Measurements from ENCODE around the gene EIF4B. TPM values are rescaled to one million over a fixed set of nuclear protein-coding genes. Genes with fewer than 3 reads are reported as not detected.
A peak's percentile ranks its signal among the peaks of the same experiment; 100 is the strongest.
"Not testable (repeated sequence)": the region's sequence is repeated elsewhere in the genome, so short reads cannot be mapped to it uniquely, and the experiment has no call there.

The EIF4B gene
- total and polyA plus RNA-seq, 9 of the 15 experiments (the other 6 are each of a cell fraction or from before 2014, with no cell fraction given) = 138 to 669 (median 552) TPM

GRCh38 chr12:52992240-52992639 is 14.0 kb upstream of the EIF4B start:
- H3K4me3 ChIP-seq; BruUV-seq (replicated peaks); H4K20me1 ChIP-seq (replicated peaks; ENCODE audit: control insufficient read depth, insufficient read depth, low read length); DNase-seq (ENCODE audit: extremely low read depth in 1 of 4, low spot score in 3 of 4); H3K9me1 ChIP-seq (ENCODE audit: control insufficient read depth, insufficient read depth, low read length); intact Hi-C loops (cut with micrococcal nuclease); in situ Hi-C loops (cut with MboI); ATAC-seq; H3K79me2 ChIP-seq (ENCODE audit: control insufficient read depth, insufficient read depth, low read length); CTCF ChIA-PET (ENCODE audit: low intra/inter-chr PET ratio); H3K27me3 ChIP-seq (ENCODE audit: control insufficient read depth in 2 of 2, insufficient read depth in 2 of 2, low read length in 2 of 2); FAIRE-seq; H3K36me3 ChIP-seq (ENCODE audit: control insufficient read depth, insufficient read depth, low read length); H3K9me3 ChIP-seq (replicated peaks; ENCODE audit: control insufficient read depth, insufficient read depth, low read depth, low read length): not testable (repeated sequence)
- H3K27ac ChIP-seq (ENCODE audit: extremely low read depth, low read depth, low read length) = peak overlapping the region; percentile 87; the same call in 2 of the 3 replicates
- peak; percentile 44; the same call in 1 of the 2 replicates for TF ChIP-seq ZNF316 (IDR thresholded peaks at IDR 0.05)
- peaks cover 0 to 18% of the 10 kb centered on the region in 2 experiments; a peak in 3 of 5 replicates for H3K4me1 ChIP-seq (replicated peaks in 1 of 2; ENCODE audit: control insufficient read depth in 2 of 2, insufficient read depth in 2 of 2, low read length in 2 of 2)
- H3K4me2 ChIP-seq (ENCODE audit: insufficient read depth, low read length) = peak overlapping the region; percentile 70
- POLR2A ChIA-PET = interaction anchor here (1.4 to 1.5 kb wide), 3 partner anchors 14 to 112 kb away, joined by 3 to 10 read pairs (median 8); partner anchors contain the start of gene EIF4B
- 79% methylated on average over 5 of the region's 5 CpGs for WGBS (ENCODE audit: insufficient coverage, low coverage, missing lambda C conversion rate)
- peak overlapping the region; percentile 99; the same call in 1 of the 2 replicates for H2AFZ ChIP-seq (ENCODE audit: low read depth, low read length)
- peak overlapping the region in 1 of 2 experiments; percentile 66; a peak in 2 of 4 replicates for H3K9ac ChIP-seq (ENCODE audit: insufficient read depth in 1 of 2, low read depth in 2 of 2, low read length in 2 of 2)

DNA sequence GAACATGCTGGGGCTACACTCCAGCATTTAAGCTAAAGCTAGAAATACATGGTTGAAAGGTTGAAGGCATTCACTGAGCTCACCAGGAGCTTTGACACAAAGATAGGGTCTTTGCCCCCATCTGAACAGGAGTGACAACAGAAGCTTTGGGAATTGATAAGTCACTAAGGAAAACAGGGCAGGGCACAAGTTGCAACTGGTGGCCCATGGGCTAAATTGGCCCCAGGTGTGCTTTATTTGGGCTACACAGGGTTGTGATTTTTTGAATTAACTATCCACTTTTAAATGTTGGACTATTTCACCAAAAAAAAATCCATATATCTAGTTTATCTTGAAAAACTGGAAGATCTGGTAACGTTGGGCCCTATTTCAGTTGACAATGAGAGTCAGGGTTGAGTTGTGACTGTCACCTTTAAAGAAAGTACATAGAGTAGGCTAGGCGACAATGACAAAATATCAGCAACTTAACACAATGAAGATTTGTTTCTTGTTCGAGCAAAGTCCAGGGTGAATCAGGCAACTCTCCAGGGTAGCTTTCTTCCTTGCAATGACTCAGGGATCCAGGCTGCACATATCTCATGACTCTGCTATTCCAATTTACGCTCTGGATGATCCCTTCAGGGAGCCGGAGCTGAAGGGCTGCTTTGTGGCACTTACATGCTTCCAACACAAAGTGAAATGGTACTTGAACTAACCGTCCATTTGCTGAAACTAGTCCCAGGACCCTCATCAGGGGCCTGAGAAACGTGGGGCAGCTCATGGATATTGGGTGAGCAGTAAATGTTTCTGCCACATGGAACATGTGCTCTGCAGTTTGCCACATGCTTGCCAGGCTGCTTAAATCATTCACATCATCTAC is 13.3 kb upstream of the EIF4B start:
- FAIRE-seq (peak; percentile 91), DNase-seq (ENCODE audit: extremely low read depth in 1 of 4, low spot score in 3 of 4) (peak; percentile 63 to 75 (median 68)), ATAC-seq (peak; percentile 90)
- POLR2A ChIA-PET = interaction anchor here (1.4 to 1.5 kb wide), 3 partner anchors 13 to 113 kb away, joined by 3 to 10 read pairs (median 8); partner anchors contain the start of gene EIF4B
- intact Hi-C loops (cut with micrococcal nuclease) = no loop called here
- H3K4me3 ChIP-seq = no peak overlapping the region
- no peaks in the 10 kb centered on the region for H3K79me2 ChIP-seq (ENCODE audit: control insufficient read depth, insufficient read depth, low read length)
- no peaks in the 10 kb centered on the region for H3K9me1 ChIP-seq (ENCODE audit: control insufficient read depth, insufficient read depth, low read length)
- peak overlapping the region; percentile 70 for H3K4me2 ChIP-seq (ENCODE audit: insufficient read depth, low read length)
- H3K27me3 ChIP-seq (ENCODE audit: control insufficient read depth in 2 of 2, insufficient read depth in 2 of 2, low read length in 2 of 2) = no peaks in the 10 kb centered on the region
- H3K9ac ChIP-seq (ENCODE audit: insufficient read depth in 1 of 2, low read depth in 2 of 2, low read length in 2 of 2) = peak overlapping the region; percentile 23 to 66; a peak in 3 of 4 replicates
- CTCF ChIA-PET (ENCODE audit: low intra/inter-chr PET ratio) = no interaction called here
- H4K20me1 ChIP-seq (replicated peaks; ENCODE audit: control insufficient read depth, insufficient read depth, low read length) = no peaks in the 10 kb centered on the region
- WGBS (ENCODE audit: insufficient coverage, low coverage, missing lambda C conversion rate) = 8% methylated on average over 7 of the region's 7 CpGs
- no peaks in the 10 kb centered on the region for H3K36me3 ChIP-seq (ENCODE audit: control insufficient read depth, insufficient read depth, low read length)
- H3K27ac ChIP-seq (ENCODE audit: extremely low read depth, low read depth, low read length) = peak overlapping the region; percentile 87
- no peaks in the 10 kb centered on the region for H3K9me3 ChIP-seq (replicated peaks; ENCODE audit: control insufficient read depth, insufficient read depth, low read depth, low read length)
- no TSS peak for BruUV-seq (replicated peaks)
- in situ Hi-C loops (cut with MboI) = no loop called here
- peak overlapping the region; percentile 99 for H2AFZ ChIP-seq (ENCODE audit: low read depth, low read length)
- H3K4me1 ChIP-seq (replicated peaks in 1 of 2; ENCODE audit: control insufficient read depth in 2 of 2, insufficient read depth in 2 of 2, low read length in 2 of 2) = peaks cover 0 to 18% of the 10 kb centered on the region in 2 experiments; a peak in 3 of 5 replicates
- TF ChIP-seq ZBTB40 (IDR thresholded peaks at IDR 0.05) (no peak), ZBTB40 (CRISPR knock-in tag; IDR thresholded peaks at IDR 0.05) (no peak), ZNF282 (CRISPR knock-in tag; IDR thresholded peaks at IDR 0.05) (no peak)
